Endothelial cell of umbilical vein (primary cell): ENCODE data around the gene OGFOD2. TPM values are rescaled to one million over a fixed set of nuclear protein-coding genes. Genes with fewer than 3 reads are reported as not detected.

ENCODE experiments used
- BruUV-seq: library from RNA; stranded (reverse); fragments of 400-500 nt; replicated peaks from 2 replicates; lab custom pipeline; 2021; lab: Mats Ljungman, UMichigan
- CTCF ChIA-PET: fragments of 300-600, 350-600 bp; sonication (Branson Sonifier 250); formaldehyde crosslinking; loops from one replicate; lab custom pipeline; 2021; ENCODE audit warnings: antibody characterized with exemption, inconsistent platforms; lab: Charles Lee
- POLR2A ChIA-PET: fragments of 300-600, 350-600 bp; sonication (Branson Sonifier 250); formaldehyde crosslinking; loops from one replicate; lab custom pipeline; 2021; ENCODE audit warnings: antibody characterized with exemption, inconsistent platforms; lab: Charles Lee
- DNase-seq: peaks from one replicate; pipeline ENCODE4 v3.0.0-alpha.2; 2011; ENCODE audit warnings: low read depth, low spot score
- FAIRE-seq: peaks from 2 replicates; lab custom pipeline; 2011; peaks lifted over from hg19 to GRCh38; lab: Jason Lieb, UNC
- H2AFZ ChIP-seq: 2 replicates; pipeline ENCODE4 v1.6.0; 2012; ENCODE audit warnings: low read depth, low read length, control low read depth, inconsistent platforms
- H3K27ac ChIP-seq: 2 replicates; pipeline ENCODE4 v1.5.1; 2011; ENCODE audit warnings: low read depth, mild to moderate bottlenecking, control low read depth, low read length, moderate library complexity; ENCODE audit not compliant: insufficient read depth
- H3K27me3 ChIP-seq, 2 experiments: 2 replicates each; pipeline versions ENCODE4 v1.6.0 to v1.6.1; 2011; ENCODE audit warnings: low read length in 2 of 2, mixed read lengths in 1 of 2; ENCODE audit not compliant: control insufficient read depth in 2 of 2, insufficient read depth in 2 of 2
- H3K36me3 ChIP-seq, 2 experiments: 2 replicates in 1 of 2; 3 replicates in 1 of 2; pipeline ENCODE4 v1.5.1; 2011; ENCODE audit warnings: low read length in 2 of 2, mild to moderate bottlenecking in 1 of 2, moderate library complexity in 1 of 2; ENCODE audit not compliant: control insufficient read depth in 2 of 2, insufficient read depth in 2 of 2; ENCODE audit errors: extremely low read depth in 1 of 2
- H3K4me1 ChIP-seq: 3 replicates; pipeline ENCODE4 v1.5.1; 2011; ENCODE audit warnings: mild to moderate bottlenecking, low read length; ENCODE audit not compliant: control insufficient read depth, insufficient read depth; ENCODE audit errors: extremely low read depth
- H3K4me2 ChIP-seq: 2 replicates; pipeline ENCODE4 v1.6.1; 2011; ENCODE audit warnings: low read length, control low read depth, mixed read lengths; ENCODE audit not compliant: insufficient read depth
- H3K4me3 ChIP-seq, 3 experiments: fragments of 200-600 bp in 1 of 3; sonication (generic), shearing (Covaris generic) in 1 of 3; replicated peaks in 1 of 3; 2 replicates each; pipeline ENCODE4 v1.5.1; 2011 to 2016; ENCODE audit warnings: control low read depth in 3 of 3, low read length in 3 of 3, mild to moderate bottlenecking in 2 of 3, inconsistent platforms in 1 of 3, low read depth in 1 of 3, moderate library complexity in 1 of 3; ENCODE audit not compliant: insufficient read depth in 1 of 3
- H3K79me2 ChIP-seq: 2 replicates; pipeline ENCODE4 v1.6.0; 2012; ENCODE audit warnings: low read length, inconsistent platforms; ENCODE audit not compliant: control insufficient read depth, insufficient read depth
- H3K9ac ChIP-seq: replicated peaks from 2 replicates; pipeline ENCODE3; 2011; ENCODE audit warnings: low read length, control low read depth; ENCODE audit not compliant: insufficient read depth; ENCODE audit errors: extremely low read depth
- H3K9me1 ChIP-seq: replicated peaks from 3 replicates; pipeline ENCODE4 v1.6.0; 2011; ENCODE audit warnings: mild to moderate bottlenecking, low read length; ENCODE audit not compliant: control insufficient read depth, insufficient read depth; ENCODE audit errors: extremely low read depth
- H3K9me3 ChIP-seq: replicated peaks from 2 replicates; pipeline ENCODE4 v1.5.1; 2012; ENCODE audit warnings: low read length, inconsistent platforms; ENCODE audit not compliant: control insufficient read depth, insufficient read depth
- H4K20me1 ChIP-seq: replicated peaks from 2 replicates; pipeline ENCODE3; 2011; ENCODE audit warnings: mild to moderate bottlenecking, low read length; ENCODE audit not compliant: control insufficient read depth, insufficient read depth; ENCODE audit errors: extremely low read depth
- EZH2 ChIP-seq: IDR thresholded peaks from 2 replicates; pipeline ENCODE4 v1.6.1; 2012; ENCODE audit warnings: borderline replicate concordance, low read depth, mild to moderate bottlenecking, moderate library complexity, low read length, inconsistent platforms; ENCODE audit not compliant: severe bottlenecking
- FOS ChIP-seq: IDR thresholded peaks from 2 replicates; pipeline ENCODE4 v1.6.1; 2011; ENCODE audit warnings: mild to moderate bottlenecking, low read length, moderate library complexity, borderline replicate concordance; ENCODE audit not compliant: insufficient read depth
- GATA2 ChIP-seq: IDR thresholded peaks from 2 replicates; pipeline ENCODE4 v1.7.0; 2011; ENCODE audit warnings: low read depth, mild to moderate bottlenecking, moderate library complexity, mixed read lengths, low read length; ENCODE audit not compliant: insufficient read length, insufficient read depth
- JUN ChIP-seq: IDR thresholded peaks from 2 replicates; pipeline ENCODE4 v1.6.1; 2011; ENCODE audit warnings: borderline replicate concordance, low read depth; ENCODE audit not compliant: insufficient read length, insufficient read depth
- MAX ChIP-seq: IDR thresholded peaks from 2 replicates; pipeline ENCODE4 v1.6.1; 2011; ENCODE audit not compliant: insufficient read depth, insufficient read length
- MYC ChIP-seq: IDR thresholded peaks from one replicate; pipeline ENCODE4 v1.6.1; 2011; ENCODE audit warnings: mild to moderate bottlenecking, low read depth, low read length
- POLR2A ChIP-seq: IDR thresholded peaks from 2 replicates; pipeline ENCODE4 v1.6.1; 2012; ENCODE audit warnings: low read depth, mild to moderate bottlenecking, control low read depth, low read length
- POLR2AphosphoS5 ChIP-seq: IDR thresholded peaks from 2 replicates; pipeline ENCODE4 v1.6.1; 2012; ENCODE audit warnings: low read depth, mild to moderate bottlenecking, control low read depth, low read length, moderate library complexity; ENCODE audit not compliant: insufficient read depth
- dilution Hi-C: fragments of 300-500 bp; cut with MboI; formaldehyde crosslinking; loops from one replicate; pipeline ENCODE4 v1.15.0; 2019; ENCODE audit warnings: low sequenced_read_pairs; ENCODE audit not compliant: extremely low pct_ligation_motif_present
- intact Hi-C: fragments of 100-400 bp; cut with micrococcal nuclease; formaldehyde crosslinking; loops from one replicate; pipeline ENCODE4 v1.10.0; 2022
- polyA plus RNA-seq, 4 experiments: library from polyadenylated mRNA; depleted of rRNA in 3 of 4; stranded (reverse) in 3 of 4; unstranded in 1 of 4; fragments of >200 nt; gene quantifications; 2 replicates each; pipeline versions ENCODE4 v1.2.1 to v1.2.3, GENCODE V29; 2011 to 2012; ENCODE audit warnings: missing spikeins in 1 of 4
- total RNA-seq: library from RNA; stranded (reverse); gene quantifications from 2 replicates; pipeline ENCODE4 v1.2.3, GENCODE V29; 2021
- TF ChIP-seq, protein P1 (sequence below), 2 donors: IDR thresholded peaks; 1 replicate in 1 of 2; 2 replicates in 1 of 2; pipeline ENCODE4 v1.5.1; 2011; ENCODE audit warnings: low read length in 2 of 2, mild to moderate bottlenecking in 2 of 2, moderate library complexity in 2 of 2, control low read depth in 1 of 2, inconsistent platforms in 1 of 2, low read depth in 1 of 2; ENCODE audit not compliant: insufficient read depth in 1 of 2; ENCODE audit errors: extremely low read depth in 1 of 2

The OGFOD2 gene
- total and polyA plus RNA-seq, 2 donors (not counting 3 experiments of a cell fraction or from before 2014, with no cell fraction given) = 16.8 to 24.1 TPM

DNA sequence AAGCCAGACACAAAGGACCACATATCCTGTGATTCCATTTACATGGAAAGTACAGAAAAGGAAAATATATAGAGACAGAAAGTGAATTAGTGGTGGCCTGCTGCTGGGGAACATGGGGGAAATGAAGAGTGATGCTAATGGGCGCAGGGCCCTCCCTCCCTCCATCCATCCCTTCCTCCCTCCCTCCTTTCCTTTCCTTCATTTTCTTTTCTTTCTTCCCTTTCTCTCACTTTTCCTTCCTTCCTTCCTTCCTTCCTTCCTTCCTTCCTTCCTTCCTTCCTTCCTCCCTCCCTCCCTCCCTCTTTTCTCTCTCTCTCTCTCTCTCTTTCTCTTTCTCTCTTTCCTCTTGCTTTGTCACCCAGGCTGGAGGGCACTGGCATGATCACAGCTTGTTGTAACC, 42.7 kb downstream of the OGFOD2 start:
- intact Hi-C loops (no loop called here), dilution Hi-C loops (no loop called here)
- H3K27me3 ChIP-seq = no peaks in the 10 kb centered on the region
- no TSS peak for BruUV-seq
- no peaks in the 10 kb centered on the region for H4K20me1 ChIP-seq
- DNase-seq (no peak), FAIRE-seq (no peak)
- H3K4me2 ChIP-seq = no peak overlapping the region
- CTCF ChIA-PET = no interaction called here
- H3K36me3 ChIP-seq = no peaks in the 10 kb centered on the region
- TF ChIP-seq MYC = no peak
- no peak for TF ChIP-seq GATA2
- no peak overlapping the region for H3K9ac ChIP-seq
- POLR2A ChIA-PET = no interaction called here
- H3K4me1 ChIP-seq = no peaks in the 10 kb centered on the region
- no peaks in the 10 kb centered on the region for H3K79me2 ChIP-seq
- H3K9me1 ChIP-seq = no peaks in the 10 kb centered on the region
- no peaks in the 10 kb centered on the region for H3K9me3 ChIP-seq
- no peak overlapping the region for H3K4me3 ChIP-seq
- no peak overlapping the region for H3K27ac ChIP-seq
- H2AFZ ChIP-seq = no peak overlapping the region

DNA sequence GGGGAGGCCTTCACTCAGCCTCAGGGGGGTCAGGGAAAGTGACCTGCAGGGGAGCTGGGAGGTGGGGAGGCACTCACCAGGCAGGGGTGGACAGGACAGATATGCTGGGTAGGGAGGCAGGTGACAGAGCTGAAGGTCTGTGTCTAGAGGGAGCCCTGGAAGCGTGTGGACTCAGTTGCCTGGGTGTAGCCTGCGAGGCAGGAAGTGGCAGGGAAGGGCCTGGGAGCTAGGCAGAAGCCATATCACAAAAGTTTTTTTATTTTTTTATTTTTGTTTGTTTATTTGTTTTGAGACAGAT, 44.7 kb downstream of the OGFOD2 start:
- no peak overlapping the region for H3K4me2 ChIP-seq
- H3K9ac ChIP-seq = no peak overlapping the region
- no peaks in the 10 kb centered on the region for H3K9me1 ChIP-seq
- no peak overlapping the region for H3K4me3 ChIP-seq
- CTCF ChIA-PET = interaction anchor here (1.0 kb wide), 1 partner anchor 30 kb away, joined by 5 read pairs; no protein-coding TSS in a partner anchor
- no peaks in the 10 kb centered on the region for H3K79me2 ChIP-seq
- no peaks in the 10 kb centered on the region for H4K20me1 ChIP-seq
- TF ChIP-seq POLR2AphosphoS5 (no peak), POLR2A (no peak), GATA2 (no peak), MAX (no peak), FOS (no peak), JUN (no peak), EZH2 (no peak), MYC (no peak)
- TF ChIP-seq, protein P1, sequence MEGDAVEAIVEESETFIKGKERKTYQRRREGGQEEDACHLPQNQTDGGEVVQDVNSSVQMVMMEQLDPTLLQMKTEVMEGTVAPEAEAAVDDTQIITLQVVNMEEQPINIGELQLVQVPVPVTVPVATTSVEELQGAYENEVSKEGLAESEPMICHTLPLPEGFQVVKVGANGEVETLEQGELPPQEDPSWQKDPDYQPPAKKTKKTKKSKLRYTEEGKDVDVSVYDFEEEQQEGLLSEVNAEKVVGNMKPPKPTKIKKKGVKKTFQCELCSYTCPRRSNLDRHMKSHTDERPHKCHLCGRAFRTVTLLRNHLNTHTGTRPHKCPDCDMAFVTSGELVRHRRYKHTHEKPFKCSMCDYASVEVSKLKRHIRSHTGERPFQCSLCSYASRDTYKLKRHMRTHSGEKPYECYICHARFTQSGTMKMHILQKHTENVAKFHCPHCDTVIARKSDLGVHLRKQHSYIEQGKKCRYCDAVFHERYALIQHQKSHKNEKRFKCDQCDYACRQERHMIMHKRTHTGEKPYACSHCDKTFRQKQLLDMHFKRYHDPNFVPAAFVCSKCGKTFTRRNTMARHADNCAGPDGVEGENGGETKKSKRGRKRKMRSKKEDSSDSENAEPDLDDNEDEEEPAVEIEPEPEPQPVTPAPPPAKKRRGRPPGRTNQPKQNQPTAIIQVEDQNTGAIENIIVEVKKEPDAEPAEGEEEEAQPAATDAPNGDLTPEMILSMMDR (IDR thresholded peaks at IDR 0.05; ENCODE audit: extremely low read depth in 1 of 2, insufficient read depth in 1 of 2, low read depth in 1 of 2, low read length in 2 of 2) = no peak
- intact Hi-C loops (no loop called here), dilution Hi-C loops (no loop called here)
- POLR2A ChIA-PET = no interaction called here
- H3K27ac ChIP-seq = no peak overlapping the region
- H2AFZ ChIP-seq = no peak overlapping the region
- peaks cover under 1% of the 10 kb centered on the region for H3K4me1 ChIP-seq
- no peak for DNase-seq
- H3K27me3 ChIP-seq = no peaks in the 10 kb centered on the region
- BruUV-seq = no TSS peak
- no peaks in the 10 kb centered on the region for H3K36me3 ChIP-seq
- FAIRE-seq = no peak
- no peaks in the 10 kb centered on the region for H3K9me3 ChIP-seq
